Astrocyte of the cerebellum (primary cell): ENCODE data around the gene ITGA3.

Experiments
- DNase-seq: peaks from one replicate; pipeline ENCODE4 v3.0.0-alpha.2; 2011; ENCODE audit warnings: low read depth
- H3K4me3 ChIP-seq: 2 replicates; pipeline ENCODE4 v1.5.1; 2011; ENCODE audit warnings: mild to moderate bottlenecking, low read depth, low read length, moderate library complexity
- CTCF ChIP-seq: IDR thresholded peaks from 2 replicates; pipeline ENCODE4 v1.5.1; 2012; ENCODE audit warnings: low read length, low read depth, moderate library complexity, mild to moderate bottlenecking; ENCODE audit errors: missing control alignments
- in situ Hi-C: cut with HindIII; loops from 2 replicates; pipeline ENCODE4 v1.10.0; 2017; ENCODE audit warnings: low sequenced_read_pairs

Gene ITGA3

GRCh38 chr17:50020841-50021599, 34.9 kb upstream of the ITGA3 start:
- no peak for TF ChIP-seq CTCF
- in situ Hi-C loops: no loop called here
- no peak overlapping the region for H3K4me3 ChIP-seq
- DNase-seq: no peak

- no peak overlapping the region for H3K4me3 ChIP-seq
- in situ Hi-C loops: no loop called here
- no peak for TF ChIP-seq CTCF
- DNase-seq: no peak
Measured at GRCh38 chr17:50021681-50022370, 34.1 kb upstream of the ITGA3 start.

GRCh38 chr17:50022463-50023130, 33.3 kb upstream of the ITGA3 start:
- no peak overlapping the region for H3K4me3 ChIP-seq
- no peak for DNase-seq
- TF ChIP-seq CTCF: no peak
- in situ Hi-C loops: no loop called here

DNA sequence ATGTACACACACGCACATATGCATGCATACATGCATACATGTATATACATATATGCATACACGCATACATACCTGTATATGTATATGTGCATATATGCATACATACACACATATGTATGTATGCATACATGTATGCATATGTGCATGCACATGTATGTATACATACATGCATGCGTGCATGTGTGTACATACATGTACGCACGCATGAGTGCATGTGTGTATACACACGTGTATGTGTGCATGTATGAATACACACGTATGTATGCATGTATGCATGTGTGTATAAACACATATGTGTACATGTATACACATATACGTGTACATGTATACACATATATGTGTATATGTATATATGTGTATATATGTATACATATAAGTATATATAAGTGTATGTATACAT, 32.4 kb upstream of the ITGA3 start:
- in situ Hi-C loops: no loop called here

GRCh38 chr17:50024808-50025207, 31.1 kb upstream of the ITGA3 start:
- no peak for TF ChIP-seq CTCF
- no peak overlapping the region for H3K4me3 ChIP-seq
- in situ Hi-C loops: no loop called here
- DNase-seq: no peak

More for the DNA sequence above, 32.4 kb upstream of the ITGA3 start:
- TF ChIP-seq CTCF: no peak
- H3K4me3 ChIP-seq: no peak overlapping the region
- DNase-seq: no peak

GRCh38 chr17:50026046-50026675, 29.7 kb upstream of the ITGA3 start:
- in situ Hi-C loops: no loop called here
- TF ChIP-seq CTCF: no peak
- DNase-seq: no peak

More at GRCh38 chr17:50026046-50026675, 29.7 kb upstream of the ITGA3 start:
- no peak overlapping the region for H3K4me3 ChIP-seq
